SIG-M5 treated with dmso at 0.1 percent for 504 hours (cell line): ENCODE measurements around the gene PDLIM5.
"Not testable (repeated sequence)": the region's sequence is repeated elsewhere in the genome, so short reads cannot be mapped to it uniquely, and the experiment has no call there.

Source experiments
- DNase-seq: peaks from one replicate; lab custom pipeline; 2025; ENCODE audit not compliant: unreplicated experiment; lab: John Stamatoyannopoulos, UW

Gene PDLIM5

DNA sequence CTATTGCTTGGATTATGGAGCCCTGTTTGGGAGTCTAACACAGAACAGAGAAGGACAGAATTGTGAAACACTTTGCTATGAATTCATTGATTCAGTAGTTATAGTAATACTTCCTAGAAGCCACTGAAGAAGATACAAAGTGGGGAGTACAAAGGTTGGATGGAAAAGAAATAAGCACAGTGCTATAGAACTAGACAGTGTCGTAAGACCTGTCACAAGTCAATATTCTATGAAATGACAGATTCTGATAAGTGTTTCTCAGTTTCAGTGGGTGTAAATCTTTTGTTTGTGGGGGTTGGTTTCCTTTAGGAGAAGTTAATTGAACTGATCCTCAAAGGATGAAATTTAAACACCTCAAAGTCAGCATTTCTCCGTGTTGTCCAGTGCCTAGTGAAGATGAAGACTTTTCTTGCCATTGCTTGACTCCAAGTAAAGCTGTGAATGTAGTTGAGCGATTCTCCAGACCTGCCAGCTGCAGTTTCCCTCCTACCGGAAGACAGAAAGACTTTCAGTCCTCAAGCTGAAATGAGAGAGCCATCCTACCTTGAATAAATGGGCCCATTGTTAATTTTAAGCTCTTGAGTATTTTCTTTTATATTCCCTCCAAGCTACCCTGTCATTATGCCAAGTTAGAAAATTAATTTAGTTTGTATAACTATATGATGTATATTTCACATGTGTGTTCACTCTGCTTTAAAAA is 7.9 kb downstream of the PDLIM5 start:
- no peak for DNase-seq

DNA sequence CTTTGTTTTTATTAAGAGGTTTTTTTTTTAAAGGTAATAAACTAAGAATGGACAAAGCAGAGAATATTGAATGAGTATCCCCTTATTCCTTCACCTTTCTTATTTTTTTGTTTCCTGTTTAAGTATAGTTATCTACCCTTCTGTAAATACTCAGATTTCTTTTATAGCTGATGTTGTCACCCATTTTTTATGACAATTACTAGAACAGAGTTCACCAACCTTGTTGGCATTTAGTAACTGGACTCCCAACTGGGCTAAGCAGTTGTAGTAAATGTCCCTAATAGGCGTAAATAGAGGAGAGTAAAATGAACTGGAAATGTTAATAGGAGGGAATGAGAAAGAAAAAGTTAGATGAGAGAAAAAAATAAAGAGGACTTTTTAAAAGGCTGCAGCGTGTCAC is 9.8 kb downstream of the PDLIM5 start:
- DNase-seq = no peak

DNA sequence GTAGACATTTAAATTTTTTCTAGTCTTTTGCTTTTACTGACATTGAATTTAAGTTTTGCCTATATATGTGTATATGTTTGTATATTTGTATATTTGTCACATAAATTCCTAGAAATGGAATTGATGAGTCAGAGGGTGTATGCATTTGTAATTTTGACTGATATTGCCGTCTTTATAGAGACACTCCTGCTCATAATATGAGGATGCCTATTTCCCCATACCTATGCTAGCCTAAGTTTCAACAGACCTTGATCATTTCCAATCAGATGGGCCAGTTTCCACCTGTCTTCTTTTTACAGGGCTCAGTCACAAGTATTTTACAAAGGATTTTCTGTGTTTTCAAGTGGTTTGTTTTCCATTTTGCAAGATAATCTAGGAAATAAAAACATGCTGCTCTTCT is 10.8 kb downstream of the PDLIM5 start:
- DNase-seq = no peak

DNA sequence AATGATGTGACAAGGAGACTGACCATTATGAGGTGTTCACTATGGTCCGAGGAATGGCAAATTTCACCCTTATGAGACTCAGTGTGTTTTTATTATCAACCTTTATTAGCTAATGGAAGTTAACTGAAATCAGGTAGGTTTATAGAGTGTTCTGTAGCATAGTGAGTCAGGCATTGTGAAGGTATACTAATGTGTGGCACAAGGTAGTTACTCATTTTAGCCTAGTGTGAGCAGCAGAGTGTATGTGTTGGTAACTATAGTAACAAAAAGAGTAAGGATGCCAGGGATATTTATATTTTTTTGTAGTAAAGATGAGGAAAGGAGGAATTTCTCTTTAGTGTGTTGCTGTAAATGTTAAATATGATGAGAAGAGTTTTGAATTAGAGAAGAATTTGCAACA is 12.0 kb downstream of the PDLIM5 start:
- DNase-seq = no peak

DNA sequence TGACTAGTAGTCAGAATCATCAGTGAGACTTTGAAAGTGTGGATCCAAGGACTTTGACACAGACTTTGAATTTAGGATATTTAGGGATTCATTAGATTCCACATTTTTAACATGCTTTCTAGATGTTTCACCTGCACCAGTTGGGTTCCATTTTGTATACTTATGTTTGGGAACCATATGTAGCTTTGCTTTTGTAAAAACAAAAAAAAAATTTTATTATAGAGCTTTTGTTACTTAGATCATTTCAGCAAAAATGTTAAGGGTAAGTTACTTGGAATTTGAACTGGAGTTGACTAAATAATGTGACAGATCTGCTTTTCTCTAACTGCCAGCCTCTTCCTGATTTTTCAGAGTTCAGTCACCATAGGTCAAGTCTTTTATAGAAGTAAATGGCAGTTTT is 14.6 kb downstream of the PDLIM5 start:
- no peak for DNase-seq

DNA sequence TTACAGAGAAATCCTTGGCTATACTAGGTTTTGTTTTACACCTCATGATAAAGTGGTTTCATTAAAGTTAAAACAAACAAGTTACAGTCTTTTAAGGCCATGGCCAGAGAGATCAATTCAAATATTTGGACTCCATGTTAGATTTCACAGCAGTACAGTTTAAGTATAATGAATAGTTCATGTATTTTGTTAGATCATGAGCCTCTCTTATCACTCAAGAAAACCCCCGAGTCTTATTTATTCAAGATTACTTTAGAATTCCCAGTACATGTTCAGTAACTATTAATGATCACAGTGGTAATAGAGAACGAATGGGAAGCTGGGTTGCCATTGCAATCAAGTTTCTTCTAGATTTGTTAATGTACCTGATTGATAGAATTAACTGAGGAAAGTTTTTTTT is 15.2 kb downstream of the PDLIM5 start:
- no peak for DNase-seq

DNA sequence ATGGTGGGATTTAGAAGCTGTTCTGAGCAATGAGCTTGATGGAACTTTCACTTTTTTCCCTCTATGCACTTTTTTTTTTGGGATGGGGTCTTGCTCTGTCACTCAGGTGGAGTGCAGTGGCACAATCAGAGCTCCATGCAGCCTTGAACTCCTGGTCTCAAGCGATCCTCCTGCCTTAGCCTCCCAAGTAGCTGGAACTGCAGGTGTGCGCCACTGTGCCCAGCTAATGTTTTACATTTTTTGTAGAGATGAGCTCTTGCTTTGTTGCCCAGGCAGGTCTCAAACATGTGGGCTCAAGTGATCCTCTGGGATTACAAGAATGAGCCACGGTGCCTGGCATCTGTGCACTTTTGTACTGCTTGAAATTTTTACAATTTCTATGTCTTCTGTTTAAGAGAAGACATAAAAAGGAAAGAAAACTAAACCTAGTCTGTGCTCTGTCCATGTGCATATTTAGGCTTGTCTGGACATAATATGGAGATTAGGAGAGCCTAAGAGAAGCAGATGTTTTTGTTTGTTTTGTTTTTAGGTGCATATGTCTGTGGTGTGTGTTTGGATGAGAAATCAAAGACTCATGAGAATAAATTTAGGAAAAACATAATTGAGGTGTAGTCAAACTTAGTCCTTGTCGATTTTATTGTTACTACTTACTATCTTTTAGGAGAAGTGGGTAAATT is 16.5 kb downstream of the PDLIM5 start:
- DNase-seq = no peak

DNA sequence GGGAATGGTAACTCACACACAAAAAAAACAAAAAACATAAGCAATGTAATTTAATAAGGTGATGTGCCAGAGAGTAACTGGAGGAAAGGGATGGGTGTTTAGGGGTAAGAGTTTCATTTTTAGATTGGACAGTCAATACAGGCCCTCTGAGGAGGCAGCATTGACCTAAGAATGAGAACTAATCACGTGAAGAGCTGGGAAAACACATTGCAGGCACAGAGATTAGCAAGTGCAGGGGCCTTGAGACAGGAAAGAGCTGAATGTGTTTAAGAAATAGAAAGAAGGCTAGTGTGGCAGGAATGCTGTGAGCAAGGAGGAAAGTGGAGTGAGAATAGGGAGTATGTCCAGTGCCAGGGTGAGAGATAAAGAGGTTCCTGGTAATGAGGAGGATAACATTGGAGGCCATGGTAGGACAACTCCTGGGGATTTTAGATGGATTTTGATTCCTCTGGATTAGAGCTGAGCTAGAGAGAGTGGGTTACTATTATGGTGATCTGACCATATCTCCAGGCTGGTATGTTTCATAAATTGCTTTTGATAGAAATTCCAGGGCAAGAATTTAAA is 17.6 kb downstream of the PDLIM5 start:
- no peak for DNase-seq

DNA sequence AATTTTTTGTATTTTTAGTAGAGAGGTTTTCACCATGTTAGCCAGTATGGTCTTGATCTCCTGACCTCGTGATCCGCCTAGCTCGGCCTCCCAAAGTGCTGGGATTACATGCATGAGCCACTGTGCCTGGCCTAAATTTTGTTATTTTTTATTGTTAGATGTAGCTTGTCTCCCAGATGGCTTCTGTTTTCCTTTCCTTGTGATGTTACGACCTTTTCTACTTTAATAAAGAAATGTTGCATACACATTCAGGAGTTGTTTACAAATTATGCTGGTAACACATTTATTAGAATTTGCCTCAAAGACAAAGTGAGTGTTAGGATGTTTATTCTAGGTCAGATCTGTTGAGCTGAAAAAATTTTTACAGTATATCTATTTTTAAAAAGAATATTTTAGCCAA is 18.4 kb downstream of the PDLIM5 start:
- DNase-seq = no peak

DNA sequence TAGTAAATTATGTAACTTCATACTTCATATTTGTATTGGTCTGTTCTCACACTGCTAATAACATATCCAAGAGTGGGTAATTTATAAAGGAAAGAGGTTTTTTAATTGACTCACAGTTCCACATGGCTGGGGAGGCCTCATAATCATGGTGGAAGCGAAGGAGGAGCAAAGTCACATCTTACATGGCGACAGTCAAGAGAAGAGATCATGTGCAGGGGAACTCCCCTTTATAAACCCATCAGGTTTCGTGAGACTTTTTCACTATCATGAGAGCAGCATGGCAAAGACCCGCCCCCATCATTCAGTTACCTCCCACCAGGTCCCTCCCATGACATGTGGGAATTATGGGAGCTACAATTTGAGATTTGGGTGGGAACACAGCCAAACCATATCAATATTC is 19.0 kb downstream of the PDLIM5 start:
- not testable (repeated sequence) for DNase-seq

DNA sequence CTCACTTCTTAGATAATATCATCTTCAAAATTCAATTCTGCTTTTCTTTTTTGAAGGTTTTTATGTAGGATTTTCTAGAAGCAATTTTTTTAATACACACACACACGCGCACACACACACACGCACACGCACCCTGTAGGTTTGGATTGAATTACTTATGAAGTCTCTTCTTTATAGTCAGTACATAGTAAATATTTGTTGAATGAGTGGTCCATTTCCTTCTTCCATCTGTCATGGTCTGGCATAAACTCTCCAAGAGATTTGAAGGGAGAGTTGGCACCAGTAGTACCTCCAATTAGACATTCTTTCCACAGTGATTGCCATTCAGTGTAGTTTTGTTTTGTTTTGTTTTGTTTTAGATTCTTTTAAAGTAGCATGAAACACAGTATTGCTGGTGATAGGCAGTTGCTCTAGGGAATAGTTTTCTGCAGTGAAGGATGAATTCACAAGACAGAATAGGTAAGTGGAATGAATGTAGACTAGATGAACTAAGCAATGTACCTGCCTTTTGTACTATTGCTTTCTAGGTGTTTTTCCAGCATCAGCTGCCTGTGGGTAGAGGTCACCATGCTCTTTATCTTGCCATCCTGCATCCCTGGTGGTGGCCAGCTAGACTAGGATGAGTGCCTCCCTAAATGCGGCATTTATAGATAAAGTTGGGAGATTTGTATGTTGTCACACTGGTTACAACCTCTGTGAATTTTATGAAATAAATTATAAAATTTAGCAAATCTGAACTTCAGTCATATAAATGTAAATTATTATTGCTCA is 20.5 kb downstream of the PDLIM5 start:
- DNase-seq = no peak

DNA sequence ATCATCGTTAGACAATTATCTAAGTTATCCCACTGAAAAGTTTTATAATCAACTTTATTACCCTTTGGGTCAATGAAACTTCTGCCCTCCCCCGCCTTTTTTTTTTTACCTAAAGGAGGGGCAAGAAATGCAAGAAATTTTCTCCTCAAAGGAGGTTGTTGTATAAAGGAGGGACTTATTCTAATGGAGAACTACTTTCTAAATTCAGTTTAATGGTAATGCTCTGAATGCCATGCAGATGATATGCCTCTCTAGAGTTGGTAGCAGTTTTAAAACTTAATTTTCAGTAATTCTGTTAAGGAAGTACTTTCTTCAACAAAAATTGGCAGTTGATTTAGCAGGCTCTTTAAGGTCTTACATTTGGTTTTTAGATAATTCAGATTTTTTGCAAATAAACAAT is 23.3 kb downstream of the PDLIM5 start:
- DNase-seq = no peak

DNA sequence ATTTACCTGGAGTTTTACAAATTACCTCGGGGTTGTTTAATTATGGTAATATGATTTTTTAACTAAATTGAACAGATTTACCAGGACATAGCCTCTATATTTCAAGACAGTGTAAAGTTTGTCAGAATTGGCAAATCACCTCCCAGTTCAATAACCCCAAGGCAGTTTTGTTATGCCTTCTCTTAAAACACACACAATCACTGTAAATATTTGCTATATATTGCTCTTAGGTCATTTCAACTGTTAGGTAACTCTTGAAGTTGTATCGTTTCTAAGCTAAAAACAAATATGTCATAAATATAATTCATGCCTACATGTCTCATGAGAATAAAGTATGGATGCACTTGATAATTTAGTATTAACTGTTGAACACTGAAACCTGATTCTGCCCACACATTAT is 24.1 kb downstream of the PDLIM5 start:
- no peak for DNase-seq

DNA sequence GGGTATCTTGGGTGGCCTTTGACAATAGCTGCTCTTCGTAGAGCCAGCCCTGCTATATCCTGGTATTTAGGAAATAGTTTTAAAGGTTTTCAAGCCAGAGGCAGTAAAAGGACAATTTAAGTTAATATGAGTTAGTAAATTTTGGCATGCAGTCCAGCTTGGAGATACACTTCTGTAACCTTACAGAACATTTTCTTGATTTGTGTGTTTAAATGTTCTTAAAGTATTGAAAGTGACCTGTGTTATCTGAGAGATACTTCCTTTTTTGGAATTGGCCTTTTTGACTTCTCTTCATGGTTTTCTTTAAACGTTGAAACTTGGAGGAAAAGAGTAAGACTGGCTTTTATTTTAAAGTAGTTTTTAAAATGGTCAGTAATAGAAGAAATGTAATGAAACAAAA is 25.5 kb downstream of the PDLIM5 start:
- DNase-seq = no peak

DNA sequence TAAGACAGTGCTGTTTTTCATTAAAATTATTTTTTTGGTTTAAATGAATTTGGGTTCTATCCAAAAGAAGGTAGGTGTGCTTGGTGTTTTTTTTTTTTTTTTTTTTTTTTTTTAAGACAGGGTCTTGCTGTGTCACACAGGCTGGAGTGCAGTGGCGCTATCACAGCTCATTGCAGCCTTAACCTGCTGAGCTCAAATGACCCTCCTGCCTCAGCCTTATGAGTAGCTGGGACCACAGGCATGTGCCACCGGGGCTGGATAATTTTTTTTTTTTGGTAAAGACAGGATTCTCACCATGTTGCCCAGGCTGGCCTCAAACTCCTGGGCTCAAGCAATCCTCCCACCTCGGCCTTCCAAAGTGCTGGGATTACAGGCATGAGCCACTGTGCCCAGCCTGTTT is 27.1 kb downstream of the PDLIM5 start:
- DNase-seq = not testable (repeated sequence)

DNA sequence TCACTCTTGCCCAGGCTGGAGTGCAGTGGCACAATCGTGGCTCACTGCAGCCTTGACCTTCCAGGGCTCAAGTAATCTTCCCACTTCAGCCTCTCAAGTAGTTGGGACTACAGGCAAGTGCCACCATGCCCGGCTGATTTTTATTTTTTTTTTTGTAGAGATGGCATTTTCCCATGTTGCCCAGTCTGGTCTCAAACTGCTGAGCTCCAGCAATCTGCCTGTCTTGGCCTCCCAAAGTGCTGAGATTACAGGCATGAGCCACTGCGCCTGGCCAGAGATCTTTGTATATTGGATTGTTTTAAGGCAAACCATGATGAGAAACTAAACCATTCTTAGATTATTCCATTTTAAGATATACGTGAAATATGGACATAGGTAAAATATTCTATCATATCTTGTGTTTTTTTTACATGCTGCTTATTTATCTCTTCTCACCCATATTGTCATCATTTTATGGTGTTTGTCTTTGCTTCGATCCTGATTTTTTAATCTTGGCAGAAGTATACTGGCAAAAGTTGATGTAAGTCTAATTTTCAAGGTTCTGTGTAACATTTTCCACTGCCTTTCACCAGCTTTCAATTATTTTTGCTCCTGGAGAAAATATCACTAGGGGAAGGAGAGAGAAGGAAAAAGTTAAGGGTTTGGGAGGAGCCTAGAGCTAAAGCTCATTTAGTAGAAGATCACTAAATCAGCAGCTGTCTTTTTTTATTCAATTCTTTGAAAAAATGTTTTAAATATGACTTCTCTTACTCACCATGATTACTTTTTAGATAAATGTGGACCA is 27.8 kb downstream of the PDLIM5 start:
- no peak for DNase-seq

DNA sequence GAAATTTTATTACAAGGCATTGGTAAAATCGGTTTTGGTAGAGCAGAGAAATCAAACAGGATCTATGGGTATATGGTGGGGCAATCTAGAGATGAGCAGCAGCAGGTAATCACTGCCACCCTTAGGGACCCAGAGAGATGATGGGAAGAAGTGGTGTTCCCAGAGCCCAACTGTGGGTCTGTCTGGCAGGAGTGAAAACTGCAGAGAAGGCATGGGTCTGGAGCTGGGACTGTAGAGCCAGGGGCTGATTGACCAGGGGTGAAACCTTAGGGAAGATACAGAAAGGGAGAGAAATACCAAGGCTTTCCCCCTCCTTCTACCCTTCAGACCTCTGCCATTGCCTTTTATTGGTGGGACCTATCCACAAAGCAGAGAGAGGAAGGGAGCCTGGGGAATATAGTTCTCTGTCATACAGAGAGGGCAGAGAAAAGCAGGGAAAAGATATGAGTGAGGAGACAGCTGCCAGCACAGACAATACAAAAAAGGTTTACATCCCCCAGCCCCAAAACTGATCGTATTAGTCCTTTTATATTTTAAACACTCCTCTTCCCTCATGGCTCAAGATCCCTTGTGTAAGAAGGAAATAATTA is 28.7 kb downstream of the PDLIM5 start:
- DNase-seq = no peak

DNA sequence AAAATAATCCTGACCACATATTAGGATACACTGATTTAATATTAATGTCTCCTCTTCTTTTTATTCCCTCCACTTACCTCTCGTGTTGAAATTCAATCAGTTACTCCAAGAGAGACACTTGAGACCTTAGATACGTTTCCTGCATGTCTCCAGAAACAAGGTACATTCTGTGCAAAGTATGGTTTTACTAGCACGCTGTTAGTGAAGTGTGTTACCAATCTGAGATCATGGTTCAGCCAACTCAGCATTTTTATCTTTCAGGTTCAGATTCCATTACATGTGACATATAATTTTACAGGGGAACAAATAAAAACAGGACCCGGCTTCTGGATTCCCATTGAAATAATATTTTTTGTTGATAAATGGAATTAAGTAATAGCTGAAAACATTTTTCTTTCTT is 32.2 kb downstream of the PDLIM5 start:
- no peak for DNase-seq

DNA sequence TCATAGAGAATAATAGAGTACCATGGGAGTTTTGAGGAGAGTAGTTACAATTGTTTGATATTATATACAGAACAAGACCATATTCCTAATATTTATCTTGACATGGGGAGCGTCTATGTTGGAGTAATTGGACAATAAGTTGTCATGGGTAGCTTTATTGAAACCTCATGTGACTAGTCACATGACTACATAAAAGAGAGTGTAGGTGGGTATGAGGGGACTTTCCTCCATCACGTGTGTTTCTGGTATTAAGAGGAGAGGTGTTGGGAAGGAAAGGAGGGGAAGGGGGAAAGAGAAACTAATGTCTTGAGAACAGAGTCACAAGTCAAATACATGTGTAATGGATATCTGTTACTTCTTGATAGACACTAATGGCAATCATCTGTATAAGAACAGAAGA is 33.1 kb downstream of the PDLIM5 start:
- DNase-seq = no peak

DNA sequence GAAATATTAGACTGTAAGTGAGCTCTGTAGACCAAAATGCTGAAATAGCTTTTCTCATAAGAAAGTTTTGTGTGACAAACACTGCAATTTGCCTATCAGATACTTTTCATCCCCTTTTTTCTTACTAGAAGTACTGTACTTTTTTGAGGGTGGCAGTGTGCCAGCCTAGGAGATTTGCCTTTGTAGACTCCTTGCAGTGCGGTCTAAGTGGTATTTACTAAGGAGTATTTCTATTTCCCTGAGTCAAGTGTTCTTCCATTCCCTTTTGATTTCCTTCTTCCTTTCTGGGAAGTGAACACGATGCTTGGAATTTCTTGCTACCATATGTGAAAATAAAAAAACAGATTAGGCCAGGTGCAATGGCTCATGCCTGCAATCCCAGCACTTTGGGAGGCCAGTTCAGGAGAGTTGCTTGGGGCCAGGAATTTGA is 34.6 kb downstream of the PDLIM5 start:
- DNase-seq = no peak

DNA sequence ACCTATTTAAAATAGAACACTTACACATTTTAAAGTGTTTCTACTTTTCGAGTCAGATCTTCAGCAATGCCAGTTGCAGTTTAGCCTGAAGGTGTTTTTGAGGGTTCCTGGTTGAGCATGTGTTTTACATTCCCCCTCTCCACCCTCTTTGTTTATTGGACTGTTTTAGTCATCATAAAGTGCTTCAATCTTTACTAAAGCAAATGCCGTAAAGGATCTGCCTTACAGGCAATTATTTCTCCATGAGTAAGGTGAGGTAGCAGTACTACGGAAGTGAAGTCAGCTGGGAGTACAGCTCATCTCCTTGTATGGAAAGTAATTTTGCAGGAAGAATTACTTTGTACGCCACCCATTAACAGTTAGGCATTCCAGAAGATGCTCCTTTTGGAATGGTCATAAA is 36.9 kb downstream of the PDLIM5 start:
- no peak for DNase-seq
